HepG2 (cell line): ENCODE results near the gene CACNA1G.

Source experiments
- CTCF ChIP-seq: sonication (generic); formaldehyde crosslinking; IDR thresholded peaks from 2 replicates; pipeline ENCODE4 v1.5.0; 2020; ENCODE audit warnings: mild to moderate bottlenecking, missing genetic modification reagents, moderate library complexity
- TARDBP ChIP-seq: sonication (generic); formaldehyde crosslinking; IDR thresholded peaks from 2 replicates; pipeline ENCODE4 v1.8.0; 2022; ENCODE audit warnings: mild to moderate bottlenecking, missing genetic modification reagents
- TGIF2 ChIP-seq: IDR thresholded peaks from 2 replicates; pipeline ENCODE4 v1.6.1; 2016; ENCODE audit warnings: control low read depth, missing compliant biosample characterization
- ZNF512B ChIP-seq: sonication (generic); formaldehyde crosslinking; IDR thresholded peaks from 2 replicates; pipeline ENCODE4 v1.5.1; 2020; ENCODE audit warnings: missing genetic modification reagents, mild to moderate bottlenecking, borderline replicate concordance

GRCh38 chr17:50587571-50587970 lies 27.1 kb downstream of the CACNA1G start:
- no peak for TF ChIP-seq ZNF512B
- no peak for TF ChIP-seq CTCF (CRISPR knock-in tag)
- no peak for TF ChIP-seq TARDBP (CRISPR knock-in tag)
- no peak for TF ChIP-seq TGIF2 (CRISPR knock-in tag)
